Stimulated activated CD8-positive, alpha-beta memory T cell treated with anti-CD3 and anti-CD28 coated beads, Interleukin-15, amount 100 ng/mL, for 24 hours (primary cell): Measurements from ENCODE around the gene RDX.

Source experiments
- DNase-seq: peaks from one replicate; pipeline ENCODE4 v3.0.0-alpha.2; 2020; ENCODE audit warnings: low read depth

Gene RDX

DNA sequence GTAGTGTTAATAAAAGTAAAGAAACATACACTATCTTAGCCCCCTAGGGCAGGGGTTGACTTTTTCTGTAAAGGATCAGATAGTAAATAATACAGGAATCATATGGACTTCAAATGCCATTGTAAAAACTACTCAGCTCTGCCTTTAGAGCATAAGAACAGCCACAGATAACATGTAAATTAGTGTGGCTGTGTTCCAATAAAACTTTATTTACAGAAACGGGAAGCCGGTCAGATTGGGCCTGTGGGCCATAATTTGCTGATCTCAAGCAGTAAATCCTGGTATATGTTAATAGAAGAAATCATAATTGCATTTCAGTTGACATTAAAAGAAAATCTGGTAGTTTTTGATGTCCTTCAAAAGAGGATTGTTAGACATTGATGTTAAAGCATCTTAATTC, 126.7 kb downstream of the RDX start:
- no peak for DNase-seq

DNA sequence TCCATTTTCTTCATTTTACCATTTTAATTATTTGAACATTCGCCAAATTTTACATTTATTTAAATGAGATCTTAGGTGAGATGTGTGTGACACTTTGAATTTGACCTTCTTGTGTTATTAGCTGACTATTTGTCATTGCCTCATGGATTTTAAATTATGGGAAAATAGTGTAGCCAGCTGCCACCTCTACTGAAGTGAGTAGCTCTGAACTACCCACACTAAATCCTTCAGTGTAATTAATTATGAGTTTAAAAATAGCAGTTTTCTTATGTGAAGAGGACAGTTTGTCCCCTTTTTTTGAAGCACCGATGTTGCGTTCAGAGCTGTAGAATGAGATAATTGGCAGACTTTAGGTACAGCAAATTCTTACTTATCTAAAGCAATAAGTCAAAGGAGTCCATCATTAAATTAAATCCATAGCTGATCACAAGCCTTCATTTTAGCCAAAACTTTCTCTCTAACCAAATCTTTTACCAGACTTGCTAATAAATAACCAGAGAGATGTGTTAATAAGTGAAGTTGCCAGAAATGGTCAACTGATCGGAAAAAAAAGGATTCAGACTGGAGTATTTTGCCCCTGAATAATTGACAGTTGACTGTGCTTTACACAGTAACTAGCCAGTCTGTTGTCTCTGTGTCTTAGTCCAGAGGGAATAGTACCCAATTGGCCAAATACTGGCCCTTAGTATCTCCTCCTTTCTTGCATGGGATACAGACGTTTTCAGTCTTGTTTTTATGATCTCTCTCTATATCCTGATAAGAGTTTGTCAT, 128.2 kb downstream of the RDX start:
- DNase-seq, result no peak

DNA sequence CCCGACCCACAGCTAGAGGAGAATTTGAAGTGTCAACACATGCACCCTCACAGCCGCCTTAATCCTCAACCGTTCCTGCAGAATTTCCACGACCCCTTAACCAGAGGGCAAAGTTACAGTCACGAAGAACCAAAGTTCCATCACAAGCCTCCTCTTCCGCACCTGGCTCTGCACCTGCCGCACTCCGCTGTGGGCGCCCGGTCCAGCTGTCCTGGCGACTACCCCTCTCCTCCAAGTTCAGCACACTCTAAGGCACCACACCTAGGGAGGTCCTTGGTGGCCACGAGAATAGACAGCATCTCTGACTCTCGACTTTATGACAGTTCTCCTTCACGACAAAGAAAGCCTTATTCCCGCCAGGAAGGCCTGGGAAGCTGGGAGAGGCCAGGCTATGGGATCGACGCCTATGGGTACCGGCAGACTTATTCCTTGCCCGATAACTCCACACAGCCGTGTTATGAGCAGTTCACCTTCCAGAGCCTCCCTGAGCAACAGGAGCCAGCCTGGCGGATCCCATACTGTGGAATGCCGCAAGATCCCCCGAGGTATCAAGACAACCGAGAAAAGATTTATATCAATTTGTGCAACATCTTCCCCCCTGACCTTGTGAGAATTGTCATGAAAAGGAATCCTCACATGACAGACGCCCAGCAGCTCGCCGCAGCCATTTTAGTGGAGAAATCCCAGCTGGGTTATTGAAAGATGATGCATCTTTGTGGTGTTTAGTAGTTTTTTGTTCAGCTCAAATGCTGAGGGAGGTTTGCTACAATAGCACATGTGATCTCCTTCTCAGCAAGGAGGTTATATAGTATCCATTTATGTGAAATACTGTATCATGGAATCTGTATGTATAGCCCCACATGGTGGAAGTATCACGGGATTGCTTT, 131.1 kb downstream of the RDX start:
- DNase-seq, result no peak

DNA sequence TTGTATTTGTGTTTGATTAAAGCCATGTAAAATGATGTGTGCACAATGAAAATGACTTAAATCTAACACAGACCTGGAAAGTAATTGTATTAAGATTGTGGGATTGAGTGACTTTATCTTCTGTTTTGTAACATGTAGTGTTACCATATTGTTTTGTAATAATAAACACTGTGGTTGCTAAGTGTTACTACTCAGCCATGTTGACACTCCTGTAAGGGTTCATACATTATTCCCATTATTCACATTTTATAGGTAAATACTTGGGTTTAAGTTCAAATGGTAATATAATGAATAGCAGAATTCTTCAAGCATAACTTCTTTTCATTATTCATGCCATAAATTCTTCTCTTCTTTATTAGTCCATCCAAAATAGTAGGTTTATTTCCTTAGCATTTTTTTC, 134.2 kb downstream of the RDX start:
- no peak for DNase-seq

DNA sequence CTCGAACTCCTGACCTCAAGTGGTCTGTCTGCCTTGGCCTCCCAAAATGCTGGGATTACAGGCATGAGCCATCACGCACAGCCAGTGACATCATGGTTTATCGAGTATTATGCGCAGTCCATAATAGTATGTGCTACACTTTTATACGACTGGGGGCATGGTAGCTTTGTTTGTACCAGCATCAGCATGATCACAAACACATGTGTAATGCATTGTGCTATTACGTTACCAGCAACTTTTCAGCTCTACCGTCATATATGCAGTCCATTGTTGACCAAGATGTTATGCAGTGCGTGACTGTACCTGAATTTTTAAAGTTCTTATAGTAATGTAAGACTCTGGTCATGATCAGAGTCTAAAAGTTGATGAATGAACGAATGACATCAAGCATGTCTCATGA, 135.4 kb downstream of the RDX start:
- DNase-seq, result no peak

DNA sequence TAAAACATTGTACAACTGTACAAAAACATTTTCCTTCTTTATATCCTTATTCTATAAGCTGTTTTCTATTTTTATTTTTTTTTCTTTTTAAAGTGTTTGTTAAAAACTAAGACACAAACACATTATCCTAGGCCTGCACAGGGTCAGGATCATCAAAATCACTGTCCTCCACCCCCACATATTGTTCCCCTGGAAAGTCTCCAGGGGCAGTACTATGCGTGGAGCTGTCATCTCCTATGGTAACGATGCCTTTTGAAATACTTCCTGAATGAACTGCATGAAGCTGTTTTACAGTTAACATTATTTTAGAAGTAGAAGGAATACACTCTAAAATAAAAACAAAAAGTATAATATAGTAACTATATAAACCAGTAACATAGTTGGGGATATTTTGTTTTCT, 136.0 kb downstream of the RDX start:
- DNase-seq, result no peak

DNA sequence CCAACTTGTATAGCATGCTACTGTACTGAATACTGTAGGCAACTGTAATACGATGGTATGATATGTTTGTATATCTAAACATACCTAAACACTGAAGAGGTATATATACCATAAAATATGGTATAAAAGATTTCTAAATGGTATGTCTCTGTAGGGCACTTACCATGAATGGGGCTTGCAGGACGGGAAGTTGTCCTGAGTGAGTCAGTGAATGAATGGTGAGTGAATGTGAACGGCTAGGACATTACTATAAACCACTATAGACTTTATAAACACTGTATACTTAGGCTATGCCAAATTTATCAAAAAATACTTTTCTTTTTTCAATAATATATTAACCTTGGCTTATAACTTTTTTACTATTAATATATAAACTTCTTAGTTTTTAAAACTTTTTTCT, 136.4 kb downstream of the RDX start:
- DNase-seq, result no peak

DNA sequence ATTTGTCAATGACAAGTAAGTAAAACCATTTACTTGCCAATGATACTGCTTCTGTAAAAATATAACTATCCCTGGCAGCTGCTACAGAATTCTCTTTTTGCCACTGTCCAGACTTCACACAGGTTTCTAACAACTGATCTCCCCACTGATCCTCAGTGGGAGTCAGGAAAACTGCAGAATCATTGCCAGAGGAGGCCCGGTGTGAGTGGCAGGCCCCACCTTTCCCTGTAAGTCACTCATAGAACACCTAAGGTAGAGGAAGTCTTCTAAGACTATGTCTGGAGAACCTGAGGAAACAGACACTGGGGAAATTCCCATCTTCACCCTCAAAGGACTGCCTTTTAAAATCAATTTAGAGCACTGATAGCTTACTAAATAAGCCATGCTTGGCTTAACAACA, 136.9 kb downstream of the RDX start:
- no peak for DNase-seq

DNA sequence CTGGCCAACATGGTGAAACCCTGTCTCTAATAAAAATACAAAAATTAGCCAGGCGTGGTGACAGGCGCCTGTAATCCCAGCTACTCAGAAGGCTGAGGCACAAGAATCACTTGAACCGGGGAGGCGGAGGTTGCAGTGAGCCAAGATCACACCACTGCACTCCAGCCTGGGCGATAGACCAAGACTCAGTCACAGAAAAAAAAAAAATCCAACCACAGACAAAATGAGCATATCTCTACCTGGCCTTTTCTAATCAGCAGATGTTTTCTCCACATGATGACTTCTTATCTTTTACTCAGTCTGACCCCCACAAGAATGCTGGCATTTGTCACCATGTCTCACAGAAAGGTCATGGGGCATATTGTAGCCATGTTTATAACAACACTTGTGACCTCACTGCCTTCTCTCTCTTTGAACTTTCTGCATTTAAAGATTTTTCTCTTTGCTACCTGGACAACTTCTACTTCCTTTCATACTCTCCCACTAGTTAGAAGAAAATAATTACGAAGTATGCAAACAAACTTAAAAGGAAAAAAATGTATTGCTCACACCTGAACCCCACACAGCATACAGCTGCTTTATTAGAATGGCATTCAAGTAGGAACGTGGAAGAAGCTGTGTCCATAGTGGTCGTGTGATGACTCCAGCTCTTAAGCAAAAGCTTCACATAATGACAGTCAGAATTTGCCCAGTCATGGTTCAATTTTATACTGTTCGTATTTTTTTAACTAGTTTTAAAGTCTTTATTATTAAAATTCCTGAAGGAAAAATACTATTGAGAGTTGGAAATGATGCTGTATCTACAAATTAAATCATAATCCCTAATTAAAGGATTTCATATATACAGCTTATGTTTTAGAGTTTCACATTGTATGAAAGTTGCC, 137.9 kb downstream of the RDX start:
- DNase-seq, result no peak

DNA sequence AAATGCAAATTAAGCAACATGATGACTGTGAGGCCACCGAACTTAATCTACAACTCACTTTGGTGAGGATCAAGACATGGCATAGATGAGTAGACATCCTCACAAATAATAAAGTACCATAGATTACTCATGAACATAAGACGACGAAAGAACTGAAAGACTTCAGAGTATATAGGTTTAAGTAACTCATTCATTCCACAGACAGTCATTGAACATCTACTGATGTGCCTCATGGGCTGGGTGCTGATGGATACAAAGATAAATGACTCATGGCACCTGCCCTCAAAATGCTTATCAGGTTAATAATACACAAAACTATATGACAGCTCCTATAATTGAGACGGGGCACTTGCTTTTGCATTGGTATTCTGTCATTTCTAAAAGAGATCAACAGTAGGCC, 139.9 kb downstream of the RDX start:
- DNase-seq, result no peak

DNA sequence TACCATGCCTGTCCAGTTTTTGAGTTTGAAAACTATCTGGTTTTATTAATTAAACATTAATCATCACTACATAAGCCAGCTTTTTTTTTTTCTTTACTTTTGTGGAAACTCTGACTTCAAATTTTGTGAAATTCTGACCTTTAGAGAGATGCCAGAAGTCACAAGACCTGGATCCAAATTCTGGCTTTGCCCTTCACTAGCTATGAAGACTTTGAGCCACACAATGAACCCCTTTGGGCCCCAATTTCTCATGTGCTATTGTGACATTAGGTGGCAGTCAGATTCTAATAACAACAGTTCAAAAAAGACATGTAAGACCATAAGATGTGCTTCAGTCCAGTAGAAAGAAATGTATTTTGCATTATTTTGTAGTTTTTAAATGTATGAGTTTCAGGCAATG, 142.9 kb downstream of the RDX start:
- no peak for DNase-seq

DNA sequence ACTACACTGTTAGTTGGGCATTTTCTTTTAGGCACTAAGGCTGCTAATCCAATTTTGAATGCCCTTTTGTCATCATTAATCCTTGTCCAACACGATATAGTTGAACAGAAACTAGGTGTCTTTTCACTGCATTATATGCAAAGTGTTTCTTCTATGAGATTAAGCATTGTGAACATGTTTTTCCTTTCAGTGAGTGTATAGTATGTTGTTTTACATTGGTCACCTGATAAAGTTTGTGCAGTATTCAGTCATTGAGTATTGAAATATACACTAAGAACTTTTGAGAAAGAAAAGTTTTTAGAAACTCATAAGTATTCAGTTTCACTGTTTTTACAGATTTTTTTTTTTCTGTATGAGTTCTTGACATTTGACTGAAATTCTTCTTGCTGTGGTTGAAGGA, 144.2 kb downstream of the RDX start:
- no peak for DNase-seq

DNA sequence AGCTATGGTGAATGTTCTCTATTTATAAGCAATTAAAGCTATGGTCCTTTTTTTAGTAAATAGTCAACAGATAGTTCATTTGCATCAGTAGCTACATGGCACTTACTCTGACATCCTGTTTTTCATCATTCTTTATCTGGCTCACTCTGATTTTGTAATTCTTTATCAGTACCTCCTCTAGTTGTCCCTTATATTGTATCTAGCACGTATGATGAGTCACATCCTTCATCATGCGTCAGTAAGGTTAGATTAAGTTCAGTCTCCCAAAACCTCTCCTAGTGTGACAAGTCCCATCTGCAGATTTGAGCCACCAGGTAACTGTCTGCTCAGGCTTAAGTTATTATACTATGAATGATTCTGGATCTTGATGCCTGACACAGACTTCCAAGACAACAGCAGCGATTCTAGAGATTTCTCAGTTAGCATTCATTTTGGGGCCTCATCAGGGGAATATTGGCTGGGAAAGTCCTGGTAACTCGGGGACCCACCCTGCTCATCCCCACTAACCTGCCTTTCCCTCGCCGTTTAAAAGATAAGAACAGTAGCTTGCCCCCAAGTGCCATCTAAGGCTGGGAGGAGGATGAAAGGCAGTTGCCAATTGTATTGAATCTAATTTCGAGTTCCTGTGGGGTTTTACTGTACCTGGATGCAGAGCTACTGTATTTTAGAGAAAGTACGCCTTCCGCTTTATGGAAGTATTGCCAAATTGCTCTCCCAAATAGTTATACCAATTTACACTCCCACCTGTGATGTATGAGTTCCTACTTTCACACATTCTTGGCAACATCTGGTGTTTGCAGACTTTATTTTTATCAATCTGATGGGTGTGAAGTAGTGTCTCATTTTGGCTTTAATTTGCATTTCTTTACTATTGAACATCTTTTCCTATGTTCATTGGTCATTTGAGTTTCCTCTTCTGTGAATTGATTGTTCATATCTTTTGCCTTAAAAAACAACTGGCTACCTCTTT, 147.4 kb downstream of the RDX start:
- no peak for DNase-seq

DNA sequence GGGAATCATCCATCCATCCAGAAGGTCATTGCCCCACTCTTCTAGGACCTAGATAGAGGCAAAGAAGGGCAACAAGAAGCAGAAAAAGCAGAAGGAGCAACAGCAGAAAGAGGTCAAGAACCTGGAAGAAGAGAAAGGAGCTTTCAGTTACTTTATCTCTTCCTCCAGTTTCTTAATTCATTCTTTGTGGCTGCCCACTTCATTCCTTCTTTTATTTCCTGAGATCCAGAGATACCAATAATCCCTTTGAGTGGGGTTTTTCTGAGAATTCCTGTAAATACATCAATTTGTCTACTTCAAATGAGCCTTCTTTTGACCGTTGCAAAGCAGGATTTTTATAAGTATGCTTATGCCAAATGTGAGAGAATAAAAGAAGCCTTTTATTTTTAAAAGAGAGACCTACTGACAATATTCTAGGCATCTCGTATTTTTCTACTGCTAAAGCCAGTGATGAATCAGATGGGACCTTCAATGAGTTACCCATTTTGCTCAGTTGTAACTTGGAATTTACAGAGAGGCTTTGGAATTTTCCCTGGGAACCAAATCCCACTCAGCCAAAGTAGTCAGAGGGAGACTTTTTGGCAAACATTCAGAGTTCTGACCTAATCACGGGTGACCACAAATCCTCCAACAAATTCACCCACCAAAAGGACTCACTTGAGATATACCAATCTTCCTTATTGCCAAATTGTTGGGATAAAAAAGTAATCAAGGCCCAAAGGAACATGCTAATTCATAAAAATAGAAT, 148.3 kb downstream of the RDX start:
- DNase-seq, result no peak

DNA sequence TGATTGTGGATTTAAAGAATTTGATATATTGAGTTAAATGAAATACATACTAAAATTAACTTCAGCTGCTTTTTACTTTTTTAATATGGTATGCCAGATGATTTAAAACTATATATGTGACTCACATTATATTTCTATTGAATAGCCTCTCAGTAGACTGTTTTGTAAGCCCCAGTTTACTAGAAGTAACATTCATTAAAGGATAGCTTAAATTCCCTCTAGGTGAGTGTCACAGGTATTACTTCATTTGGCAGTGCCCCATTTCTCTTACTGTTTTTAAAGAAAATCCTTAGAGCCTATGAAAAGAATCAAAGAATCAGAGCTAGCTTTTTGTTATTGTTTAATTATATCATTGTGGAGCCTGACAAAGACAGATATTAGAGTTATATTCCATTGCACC, 154.6 kb downstream of the RDX start:
- DNase-seq, result no peak

DNA sequence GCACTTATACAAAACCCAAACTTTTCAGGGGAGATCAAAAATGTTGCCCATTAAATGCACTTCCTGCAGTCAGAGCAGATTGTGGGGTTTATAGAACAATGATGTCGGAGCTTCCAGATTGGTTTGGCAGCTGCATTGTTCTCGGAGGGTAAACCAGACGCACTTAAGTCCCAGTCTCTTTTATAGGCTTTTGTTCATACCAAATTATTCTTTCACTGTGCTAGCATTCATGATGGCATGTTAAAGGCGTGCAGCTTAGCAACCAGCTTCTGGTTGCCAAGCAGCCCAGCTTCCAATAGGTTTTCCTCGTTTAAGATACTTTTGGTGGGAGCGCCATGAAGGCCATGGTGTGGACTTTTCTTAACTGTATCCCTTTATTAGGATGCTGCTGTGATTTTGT, 162.3 kb downstream of the RDX start:
- DNase-seq, result no peak

DNA sequence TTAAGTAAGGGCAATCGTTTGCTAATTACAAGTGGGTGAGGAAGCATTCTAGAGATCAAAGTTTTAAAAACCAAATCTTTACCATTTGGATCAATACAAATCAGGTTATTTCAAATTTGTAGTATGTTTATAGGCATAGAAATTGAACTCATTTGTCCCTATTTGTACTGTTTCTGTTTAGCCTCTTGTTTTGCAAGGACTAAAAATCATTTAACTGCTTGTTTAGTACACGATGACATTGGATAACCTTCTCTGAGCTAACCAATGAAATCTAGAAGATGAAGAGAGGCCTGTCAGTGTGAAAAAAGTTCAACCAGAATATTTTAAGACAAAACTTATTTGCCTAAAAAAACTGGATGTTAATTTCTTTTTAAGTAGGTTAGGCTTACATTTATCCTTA, 163.3 kb downstream of the RDX start:
- DNase-seq, result no peak

DNA sequence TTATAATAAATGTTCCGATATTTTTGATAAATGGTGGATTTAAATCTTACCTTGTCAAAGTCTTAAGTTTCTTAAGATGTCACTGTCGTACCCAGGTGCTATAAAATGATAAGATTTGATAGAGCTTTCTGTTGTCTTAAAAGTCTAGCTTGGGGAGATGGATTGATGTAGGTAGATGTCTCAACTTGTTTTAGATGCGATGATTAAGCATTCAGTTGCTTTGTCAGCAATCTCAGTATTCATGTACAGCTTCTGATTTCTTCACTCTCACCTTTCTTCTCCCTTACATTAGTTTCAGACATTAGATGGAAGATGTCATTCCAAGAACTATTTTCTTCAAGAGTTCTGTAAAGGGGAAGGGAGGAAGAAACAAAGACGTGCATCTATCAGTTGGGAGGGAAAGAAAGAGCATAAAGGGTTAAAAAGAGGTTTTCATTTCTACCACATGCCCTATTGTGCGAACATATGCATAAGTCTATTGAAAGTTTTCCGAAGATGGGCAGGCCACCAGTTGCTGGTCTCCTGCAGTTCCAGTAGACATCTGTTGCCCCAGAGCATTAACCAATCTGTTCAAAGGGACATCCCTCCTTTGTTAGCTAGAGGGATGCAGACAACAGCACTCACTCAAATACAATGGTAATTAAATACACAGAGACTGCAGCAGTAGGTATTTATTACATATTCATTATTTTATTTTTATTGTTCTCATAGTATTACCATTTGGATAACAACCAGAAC, 164.9 kb downstream of the RDX start:
- DNase-seq, result no peak

DNA sequence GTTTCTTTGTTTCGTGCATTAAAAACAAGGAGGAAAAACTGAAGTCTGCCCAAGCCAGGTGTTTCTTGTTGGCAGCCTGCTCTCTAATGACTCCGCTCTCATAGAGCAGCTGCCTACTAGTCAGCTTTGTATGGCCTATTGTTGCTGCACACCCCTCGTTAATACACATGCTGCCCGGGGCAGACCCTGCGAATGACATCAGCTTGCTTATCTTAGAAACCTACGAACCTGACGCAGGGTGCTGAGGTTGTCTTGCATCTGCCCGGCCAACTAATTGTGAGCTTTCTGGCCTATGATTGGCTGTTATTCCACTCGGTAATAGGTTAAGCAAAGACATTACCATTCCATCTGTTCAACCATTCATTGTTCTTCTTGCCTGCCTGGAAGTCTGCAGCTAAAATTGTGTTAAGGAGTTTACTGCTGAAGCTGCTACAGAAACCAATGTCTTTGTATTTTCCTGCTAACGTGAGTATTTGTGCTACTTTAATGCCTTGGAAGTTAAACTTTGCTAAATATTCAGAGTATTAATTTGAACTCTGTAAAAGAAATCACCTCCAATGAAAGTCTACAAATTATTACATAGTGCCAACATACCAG, 165.7 kb downstream of the RDX start:
- DNase-seq, result no peak

DNA sequence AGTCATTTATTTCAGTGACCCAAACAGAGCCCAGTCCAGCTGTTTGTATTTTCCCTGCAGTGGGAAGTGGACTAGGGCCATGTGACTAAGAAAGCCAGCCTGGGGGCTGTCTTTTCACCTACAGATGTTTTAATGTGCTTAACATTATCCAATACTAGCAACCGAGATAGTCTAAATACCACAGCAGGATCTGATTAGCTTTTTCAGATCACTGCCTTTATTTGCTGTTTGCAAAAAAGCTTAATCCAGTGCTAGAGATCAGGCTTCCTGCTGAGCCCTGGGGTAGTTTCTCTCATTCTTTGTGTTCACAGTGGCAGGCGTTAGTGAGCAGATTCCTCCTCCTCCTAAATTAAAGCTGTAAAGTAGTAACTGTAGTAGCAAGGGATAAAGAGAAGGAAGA, 168.3 kb downstream of the RDX start:
- no peak for DNase-seq
